Calu3 (cell line): Measurements from ENCODE around the gene CFAP77. TPM values are rescaled to one million over a fixed set of nuclear protein-coding genes. Genes with fewer than 3 reads are reported as not detected.
A peak's percentile ranks its signal among the peaks of the same experiment; 100 is the strongest.

Source experiments
- BruUV-seq: library from RNA; stranded (reverse); fragments of 400-500 nt; replicated peaks from 2 replicates; lab custom pipeline; 2021; lab: Mats Ljungman, UMichigan
- CTCF ChIA-PET: fragments of 300-600 bp; sonication (Branson Sonifier 250); formaldehyde crosslinking; loops from one replicate; lab custom pipeline; 2022; ENCODE audit warnings: antibody characterized with exemption; lab: Charles Lee
- DNase-seq: peaks from one replicate; pipeline ENCODE4 v3.0.0; 2022
- H3K27ac Mint-ChIP-seq: one replicate; pipeline ENCODE4 v1.8.0; 2022; ENCODE audit warnings: mixed read lengths; ENCODE audit not compliant: unreplicated experiment
- H3K27me3 Mint-ChIP-seq: one replicate; pipeline ENCODE4 v1.8.0; 2022; ENCODE audit warnings: mixed read lengths; ENCODE audit not compliant: unreplicated experiment
- H3K36me3 Mint-ChIP-seq: one replicate; pipeline ENCODE4 v1.8.0; 2022; ENCODE audit warnings: mild to moderate bottlenecking, moderate library complexity, mixed read lengths; ENCODE audit not compliant: insufficient read depth, unreplicated experiment
- H3K4me1 Mint-ChIP-seq: one replicate; pipeline ENCODE4 v1.8.0; 2022; ENCODE audit warnings: mild to moderate bottlenecking, low read depth, mixed read lengths; ENCODE audit not compliant: unreplicated experiment
- H3K4me3 Mint-ChIP-seq: one replicate; pipeline ENCODE4 v1.8.0; 2022; ENCODE audit warnings: mild to moderate bottlenecking, low read depth, moderate library complexity, mixed read lengths; ENCODE audit not compliant: unreplicated experiment
- H3K9me3 Mint-ChIP-seq: one replicate; pipeline ENCODE4 v1.8.0; 2022; ENCODE audit warnings: low read depth, mixed read lengths; ENCODE audit not compliant: unreplicated experiment
- CTCF ChIP-seq: fragments of 200-600 bp; IDR thresholded peaks from one replicate; pipeline ENCODE4 v1.8.0; 2022; ENCODE audit warnings: antibody characterized with exemption; ENCODE audit not compliant: unreplicated experiment
- intact Hi-C: fragments of 100-400 bp; cut with micrococcal nuclease; formaldehyde crosslinking; loops from one replicate; pipeline ENCODE4 v1.10.0; 2022; ENCODE audit not compliant: unreplicated experiment
- total RNA-seq: library from RNA; stranded (reverse); gene quantifications from 2 replicates; pipeline ENCODE4 v1.2.3, GENCODE V29; 2022

The CFAP77 gene
- total RNA-seq, 1 experiment from 2014 or later = not detected

GRCh38 chr9:132531195-132531594 lies 121.2 kb downstream of the CFAP77 start:
- no peak for TF ChIP-seq CTCF
- H3K4me1 Mint-ChIP-seq = peaks cover 8% of the 10 kb centered on the region
- H3K9me3 Mint-ChIP-seq = no peaks in the 10 kb centered on the region
- no peak overlapping the region for H3K4me3 Mint-ChIP-seq
- BruUV-seq = no TSS peak
- peak overlapping the region; percentile 26 for H3K27ac Mint-ChIP-seq
- intact Hi-C loops = no loop called here
- no peak for DNase-seq
- H3K36me3 Mint-ChIP-seq = peaks cover 5% of the 10 kb centered on the region
- H3K27me3 Mint-ChIP-seq = no peaks in the 10 kb centered on the region
- CTCF ChIA-PET = no interaction called here

- H3K9me3 Mint-ChIP-seq = no peaks in the 10 kb centered on the region
- CTCF ChIA-PET = no interaction called here
- BruUV-seq = no TSS peak
These were observed 121.9 kb downstream of the CFAP77 start for GRCh38 chr9:132531710-132532570.

DNA sequence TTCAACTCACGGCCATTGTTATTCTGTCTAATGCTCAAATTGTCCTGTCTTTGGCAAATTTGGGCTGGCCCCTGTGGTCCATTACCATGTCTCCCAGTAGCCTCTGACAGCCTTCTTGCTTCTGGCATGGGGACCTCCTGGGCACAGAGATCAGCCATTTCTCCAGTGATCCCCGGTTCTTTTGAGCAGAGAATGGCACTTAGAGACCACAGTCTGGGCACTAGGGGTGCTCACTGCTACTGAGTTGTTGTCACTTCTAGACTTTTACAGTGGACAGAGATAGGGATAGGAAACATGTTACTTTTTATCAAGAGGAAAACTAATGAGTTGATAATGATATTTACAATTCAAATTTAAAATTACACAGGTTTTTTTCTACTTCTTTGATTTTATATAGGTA lies 124.8 kb downstream of the CFAP77 start:
- no peak for TF ChIP-seq CTCF
- H3K36me3 Mint-ChIP-seq = peaks cover 30% of the 10 kb centered on the region

More at GRCh38 chr9:132531710-132532570, 121.9 kb downstream of the CFAP77 start:
- Mint-ChIP-seq H3K27me3 (no peaks in the 10 kb centered on the region), H3K36me3 (peaks cover 9% of the 10 kb centered on the region), H3K4me3 (no peak overlapping the region), H3K4me1 (peaks cover 13% of the 10 kb centered on the region), H3K27ac (no peak overlapping the region)
- no peak for TF ChIP-seq CTCF
- no peak for DNase-seq
- intact Hi-C loops = no loop called here

GRCh38 chr9:132536124-132536523 lies 126.1 kb downstream of the CFAP77 start:
- Mint-ChIP-seq H3K27ac (peak overlapping the region; percentile 60), H3K9me3 (no peaks in the 10 kb centered on the region), H3K4me1 (peaks cover 21% of the 10 kb centered on the region), H3K4me3 (no peak overlapping the region), H3K36me3 (peaks cover 30% of the 10 kb centered on the region), H3K27me3 (no peaks in the 10 kb centered on the region)
- CTCF ChIA-PET = interaction anchor here (1.2 kb wide), 1 partner anchor 10 kb away, joined by 3 read pairs; no protein-coding TSS in a partner anchor
- no peak for TF ChIP-seq CTCF
- intact Hi-C loops = no loop called here
- no TSS peak for BruUV-seq
- no peak for DNase-seq

More for the DNA sequence above, 124.8 kb downstream of the CFAP77 start:
- Mint-ChIP-seq H3K4me3 (no peak overlapping the region), H3K27me3 (no peaks in the 10 kb centered on the region), H3K27ac (no peak overlapping the region), H3K9me3 (no peaks in the 10 kb centered on the region), H3K4me1 (peaks cover 24% of the 10 kb centered on the region)
- DNase-seq = no peak
- CTCF ChIA-PET = no interaction called here
- BruUV-seq = no TSS peak
- intact Hi-C loops = no loop called here
